Measurements from ENCODE around the gene DEDD. TPM values are rescaled to one million over a fixed set of nuclear protein-coding genes. Genes with fewer than 3 reads are reported as not detected.

Gene DEDD
- total RNA-seq, 1 experiment from 2014 or later = 44.7 TPM

- no peak overlapping the region for H3K56ac ChIP-seq (ENCODE audit: insufficient read length, low read depth, low read length)
These were observed 36.4 kb upstream of the DEDD start for GRCh38 chr1:161168906-161169305.

More at GRCh38 chr1:161168906-161169305, 36.4 kb upstream of the DEDD start:
- H3T11ph ChIP-seq (ENCODE audit: low read length) = no peak overlapping the region
- no peak overlapping the region for H3K4me2 ChIP-seq (ENCODE audit: insufficient read depth, insufficient read length, low read length)
- TF ChIP-seq CTCF (conservative IDR thresholded peaks at IDR 0.05) = no peak
- H3K9me3 ChIP-seq (ENCODE audit: control insufficient read depth, low read depth, low read length) = no peaks in the 10 kb centered on the region
- no peak for DNase-seq
- no peak overlapping the region for H2BK12ac ChIP-seq (ENCODE audit: insufficient read length, low read depth, low read length)
- no peak overlapping the region for H3K4ac ChIP-seq (ENCODE audit: low read depth, low read length)
- peaks cover 11% of the 10 kb centered on the region for H3K23me2 ChIP-seq (ENCODE audit: insufficient read length, low read depth, low read length, poor library complexity, severe bottlenecking)
- no peaks in the 10 kb centered on the region for H3K27me3 ChIP-seq (ENCODE audit: insufficient read depth, low read length)
- no peak overlapping the region for H4K8ac ChIP-seq (replicated peaks; ENCODE audit: insufficient read length, low read depth, low read length)
- Mint-ChIP-seq H3K4me1 (peaks cover 14 to 22% of the 10 kb centered on the region in 2 experiments), H3K36me3 (ENCODE audit: insufficient read depth in 1 of 3, low read depth in 3 of 3) (peaks cover 21 to 62% (median 59%) of the 10 kb centered on the region in 3 experiments; a peak in 6 of 7 replicates), H3K27ac (no peak overlapping the region; a peak in 1 of 7 replicates), H3K9me3 (no peaks in the 10 kb centered on the region), H3K27me3 (ENCODE audit: low read depth) (no peaks in the 10 kb centered on the region; the same call in 1 of the 2 replicates), H3K4me3 (peak overlapping the region in 1 of 2 experiments; percentile 90; a peak in 2 of 5 replicates)
- H3K4me1 ChIP-seq (ENCODE audit: insufficient read depth, low read length) = no peaks in the 10 kb centered on the region
- no peak overlapping the region for H2BK20ac ChIP-seq (ENCODE audit: low read depth, low read length, poor library complexity, severe bottlenecking)
- no peak overlapping the region for H3K18ac ChIP-seq (ENCODE audit: insufficient read length, low read depth, low read length)
- no peaks in the 10 kb centered on the region for H3K79me2 ChIP-seq (ENCODE audit: insufficient read depth, low read length)
- H2AFZ ChIP-seq (ENCODE audit: low read length) = no peak overlapping the region
- H3K79me1 ChIP-seq (ENCODE audit: insufficient read depth, low read depth, low read length, poor library complexity, severe bottlenecking) = no peaks in the 10 kb centered on the region
- no peak overlapping the region for H4K5ac ChIP-seq (ENCODE audit: insufficient read length, low read depth, low read length)
- H2BK5ac ChIP-seq (ENCODE audit: insufficient read length, low read length) = no peak overlapping the region
- H3K9ac ChIP-seq (ENCODE audit: extremely low read depth, insufficient read length, low read length) = no peak overlapping the region
- no peak overlapping the region for H2BK15ac ChIP-seq (ENCODE audit: low read depth, low read length)
- no peak overlapping the region for H3K23ac ChIP-seq (ENCODE audit: insufficient read length, low read depth, low read length)
- no peaks in the 10 kb centered on the region for H4K20me1 ChIP-seq (ENCODE audit: control insufficient read depth, insufficient read depth, insufficient read length)
- no peak overlapping the region for H3K14ac ChIP-seq (ENCODE audit: insufficient read depth, low read length)
- no peak overlapping the region for H2BK120ac ChIP-seq (ENCODE audit: low read depth, low read length, poor library complexity, severe bottlenecking)
- no CpG with 5 or more reads among the region's 9 CpGs for WGBS (ENCODE audit: extremely low coverage, insufficient read length, low lambda C conversion rate)
- no peak overlapping the region for H3K27ac ChIP-seq (ENCODE audit: insufficient read length, low read depth, low read length)
- no peak overlapping the region for H4K91ac ChIP-seq (ENCODE audit: insufficient read length, low read depth, low read length)
- no peak overlapping the region for H2AK5ac ChIP-seq (ENCODE audit: insufficient read length, low read length)
